A172 (cell line): Measurements from ENCODE around the gene NPR3. TPM values are rescaled to one million over a fixed set of nuclear protein-coding genes. Genes with fewer than 3 reads are reported as not detected.
"Not testable (repeated sequence)": the region's sequence is repeated elsewhere in the genome, so short reads cannot be mapped to it uniquely, and the experiment has no call there.

Source experiments
- DNase-seq: peaks from one replicate; pipeline ENCODE4 v3.0.0-alpha.2; 2015; ENCODE audit warnings: low spot score
- total RNA-seq: library from RNA; depleted of rRNA; stranded (reverse); fragments of >200 nt; shearing (Covaris generic); gene quantifications from 2 replicates; pipeline ENCODE4 v1.2.3, GENCODE V29; 2014

Gene NPR3
- total RNA-seq, 1 experiment from 2014 or later = 0.28 TPM

GRCh38 chr5:32760091-32760509 is 49.0 kb downstream of the NPR3 start:
- DNase-seq = peak; percentile 62

- DNase-seq = no peak
Measured at GRCh38 chr5:32765266-32765665, 54.1 kb downstream of the NPR3 start.

GRCh38 chr5:32767948-32768467 is 56.9 kb downstream of the NPR3 start:
- peak; percentile 77 for DNase-seq

- no peak for DNase-seq
Measured at GRCh38 chr5:32769711-32770110, 58.6 kb downstream of the NPR3 start.

GRCh38 chr5:32770444-32770843 is 59.3 kb downstream of the NPR3 start:
- no peak for DNase-seq

- no peak for DNase-seq
Measured at GRCh38 chr5:32771037-32771436, 59.9 kb downstream of the NPR3 start.

- DNase-seq = no peak
Measured at GRCh38 chr5:32773944-32774343, 62.8 kb downstream of the NPR3 start.

- no peak for DNase-seq
Measured at GRCh38 chr5:32776200-32776599, 65.1 kb downstream of the NPR3 start.

GRCh38 chr5:32777222-32777621 is 66.1 kb downstream of the NPR3 start:
- no peak for DNase-seq

- no peak for DNase-seq
Measured at GRCh38 chr5:32777733-32778132, 66.6 kb downstream of the NPR3 start.

GRCh38 chr5:32778403-32778802 is 67.3 kb downstream of the NPR3 start:
- DNase-seq = no peak

GRCh38 chr5:32779754-32780415 is 68.8 kb downstream of the NPR3 start:
- DNase-seq = no peak

- DNase-seq = peak; percentile 19
Measured at GRCh38 chr5:32780508-32780919, 69.4 kb downstream of the NPR3 start.

GRCh38 chr5:32783661-32784060 is 72.5 kb downstream of the NPR3 start:
- DNase-seq = no peak

GRCh38 chr5:32785611-32786254 is 74.6 kb downstream of the NPR3 start:
- DNase-seq = peak; percentile 70

- DNase-seq = no peak
Measured at GRCh38 chr5:32786311-32786710, 75.2 kb downstream of the NPR3 start.

- DNase-seq = no peak
Measured at GRCh38 chr5:32790411-32790951, 79.4 kb downstream of the NPR3 start.

- DNase-seq = no peak
Measured at GRCh38 chr5:32791536-32792243, 80.6 kb downstream of the NPR3 start.

GRCh38 chr5:32794086-32794485 is 83.0 kb downstream of the NPR3 start:
- DNase-seq = no peak

GRCh38 chr5:32802764-32803163 is 91.6 kb downstream of the NPR3 start:
- no peak for DNase-seq

- DNase-seq = no peak
Measured at GRCh38 chr5:32803656-32804055, 92.5 kb downstream of the NPR3 start.

GRCh38 chr5:32805462-32805861 is 94.3 kb downstream of the NPR3 start:
- not testable (repeated sequence) for DNase-seq
